GM12892 (cell line): Measurements from ENCODE around the gene AP3D1.

ENCODE experiments used
- POLR2A ChIP-seq: IDR thresholded peaks from 2 replicates; pipeline ENCODE4 v1.6.1; 2011; ENCODE audit warnings: low read depth, low read length, control low read depth
- POLR2AphosphoS5 ChIP-seq: IDR thresholded peaks from 2 replicates; pipeline ENCODE4 v1.6.1; 2011; ENCODE audit warnings: low read depth, low read length, control low read depth

DNA sequence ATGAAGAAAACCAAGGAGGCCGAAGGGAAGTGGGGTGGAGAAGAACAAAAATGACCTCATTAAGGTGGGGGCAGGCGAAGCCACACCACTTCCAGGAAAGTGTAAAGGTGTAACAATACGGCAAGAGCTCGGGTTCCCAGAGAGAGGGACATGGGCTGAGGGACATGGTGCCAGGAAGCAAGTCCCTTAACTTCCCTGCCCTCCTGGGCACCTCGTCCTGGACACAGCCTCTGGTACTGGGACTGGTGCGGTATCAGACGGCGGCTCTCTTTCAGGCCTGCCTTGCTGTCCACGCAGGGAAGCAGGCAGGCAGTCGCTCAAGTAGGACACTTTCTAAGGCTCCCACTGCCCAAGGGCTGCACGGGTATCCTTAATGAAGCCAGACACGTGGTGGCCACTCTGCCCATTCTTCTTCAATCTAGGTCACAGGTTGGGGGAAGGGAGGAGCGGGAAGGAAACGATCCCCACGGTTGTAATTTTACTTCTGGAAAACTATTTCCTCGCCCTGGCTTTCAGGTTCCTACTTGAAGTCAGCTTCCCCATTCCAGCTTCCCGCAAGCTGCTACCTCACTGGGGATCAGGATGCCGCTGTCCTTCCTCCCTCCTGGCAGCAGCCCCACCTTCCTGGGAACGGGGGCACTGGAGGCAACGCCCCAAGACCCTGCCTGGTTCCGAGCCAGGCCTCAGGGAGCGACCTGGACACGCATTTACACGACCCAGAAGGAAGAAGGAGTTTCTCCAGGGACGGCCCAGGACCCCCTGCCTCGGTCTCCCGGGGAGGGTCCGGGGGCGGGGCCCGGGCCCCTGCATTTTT lies 1.2 kb downstream of the AP3D1 start:
- TF ChIP-seq POLR2AphosphoS5 (peak; percentile 49; the same call in 1 of the 2 replicates), POLR2A (no peak)
